HG02571 (cell line): ENCODE results near the gene TCF12.
A peak's percentile ranks its signal among the peaks of the same experiment; 100 is the strongest.

Experiments
- ATAC-seq: cut with Tn5 transposase; IDR thresholded peaks from one replicate; pipeline ENCODE4 v1.9.1; 2021; ENCODE audit warnings: mild to moderate bottlenecking, moderate library complexity; ENCODE audit not compliant: unreplicated experiment

The TCF12 gene

DNA sequence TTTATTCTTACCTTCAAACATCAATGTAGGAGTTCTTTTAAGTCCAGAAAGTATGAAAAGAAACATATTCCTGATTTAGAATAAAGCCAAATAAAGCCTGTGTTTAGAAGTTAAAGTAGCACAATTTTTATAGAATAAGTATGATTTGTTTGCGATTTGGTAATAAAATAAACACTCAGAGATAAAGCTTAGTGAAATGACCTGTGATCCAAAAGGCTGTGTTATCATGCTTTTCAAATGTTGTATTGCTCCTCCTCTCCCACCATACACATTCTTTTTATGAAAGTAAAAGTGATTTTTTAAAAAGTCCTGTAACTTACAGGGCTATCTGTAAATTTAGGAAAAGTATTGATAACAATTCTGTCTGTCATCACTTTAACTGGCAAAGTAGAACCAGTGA lies 319.2 kb downstream of the TCF12 start:
- no peak for ATAC-seq

GRCh38 chr15:57245130-57245529 lies 326.7 kb downstream of the TCF12 start:
- ATAC-seq, result no peak

DNA sequence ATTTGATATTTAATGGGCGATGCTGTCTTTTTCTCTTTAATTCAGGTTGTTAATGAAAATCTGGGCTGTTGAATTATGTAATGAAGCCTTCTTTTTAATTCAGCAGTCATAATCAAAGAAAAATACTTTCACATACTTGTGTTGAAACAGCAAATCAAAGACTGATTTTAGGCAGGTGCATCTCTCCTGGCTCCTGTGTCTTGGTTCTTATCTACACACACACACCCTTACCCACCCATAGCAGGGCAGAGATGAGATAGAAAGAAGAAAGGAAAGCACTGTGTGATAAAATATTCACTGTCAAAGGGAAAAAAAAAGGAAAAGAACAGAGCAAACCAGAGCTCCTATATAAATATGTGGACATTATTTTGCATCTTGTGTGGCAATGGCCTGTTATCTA lies 327.3 kb downstream of the TCF12 start:
- no peak for ATAC-seq

DNA sequence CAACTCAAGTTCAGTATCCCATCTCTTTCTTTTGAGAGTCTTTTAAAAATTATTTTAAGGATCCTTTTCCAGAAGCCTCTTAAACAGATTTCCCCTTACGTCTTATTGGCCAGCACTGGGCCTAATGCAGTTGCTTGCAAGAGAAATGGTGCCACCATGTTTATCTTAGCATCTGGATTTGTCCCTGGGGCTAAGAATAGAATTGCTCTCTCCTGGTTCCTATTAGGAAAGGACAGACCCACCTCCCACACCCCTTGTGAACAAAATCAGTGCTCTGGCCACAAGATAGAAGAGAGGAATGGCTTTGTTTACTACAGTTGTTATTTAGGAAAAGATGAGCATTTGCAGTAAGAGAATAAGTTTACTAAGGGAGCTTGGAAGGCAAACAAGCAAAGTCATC lies 329.6 kb downstream of the TCF12 start:
- ATAC-seq, result no peak

DNA sequence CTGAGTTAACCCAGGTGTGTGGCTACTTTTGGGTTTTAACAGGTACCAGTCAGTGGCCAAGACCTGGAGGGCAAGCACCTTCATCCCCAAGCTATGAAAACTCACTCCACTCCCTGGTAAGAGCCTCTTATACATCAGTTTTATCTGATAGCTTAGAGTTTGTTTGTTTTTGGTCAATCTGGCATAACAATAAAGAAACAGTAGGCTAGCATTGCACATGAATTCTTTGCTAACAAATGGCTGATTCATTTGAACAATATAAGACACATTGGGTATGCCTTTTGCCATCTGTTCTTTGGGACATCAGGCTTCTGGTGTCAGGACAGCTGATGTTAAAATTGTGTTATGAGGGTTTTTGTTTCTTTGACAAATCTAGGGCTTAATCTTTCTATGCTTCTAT lies 332.9 kb downstream of the TCF12 start:
- ATAC-seq, result no peak

GRCh38 chr15:57251941-57252340 lies 333.5 kb downstream of the TCF12 start:
- no peak for ATAC-seq

GRCh38 chr15:57253082-57253481 lies 334.6 kb downstream of the TCF12 start:
- ATAC-seq, result no peak

DNA sequence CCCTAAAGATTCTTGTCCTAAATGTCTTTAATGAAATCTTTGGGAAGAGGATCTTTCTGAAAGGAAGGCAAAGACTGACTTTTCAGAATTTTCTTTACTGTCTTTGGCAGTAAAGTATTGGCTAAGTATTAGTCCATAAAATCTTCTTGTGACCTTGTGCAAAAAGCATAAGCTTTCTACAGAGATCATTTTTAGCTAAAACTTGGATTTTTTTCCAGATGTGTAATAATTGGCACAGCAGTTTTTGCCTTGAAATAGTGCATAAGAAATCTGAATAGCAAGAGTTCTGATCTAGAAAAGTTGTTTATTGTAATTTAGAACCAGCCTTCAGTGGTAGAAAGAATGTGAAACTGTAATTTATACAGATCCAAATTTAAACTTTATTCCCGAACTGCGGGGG lies 335.1 kb downstream of the TCF12 start:
- ATAC-seq, result no peak

DNA sequence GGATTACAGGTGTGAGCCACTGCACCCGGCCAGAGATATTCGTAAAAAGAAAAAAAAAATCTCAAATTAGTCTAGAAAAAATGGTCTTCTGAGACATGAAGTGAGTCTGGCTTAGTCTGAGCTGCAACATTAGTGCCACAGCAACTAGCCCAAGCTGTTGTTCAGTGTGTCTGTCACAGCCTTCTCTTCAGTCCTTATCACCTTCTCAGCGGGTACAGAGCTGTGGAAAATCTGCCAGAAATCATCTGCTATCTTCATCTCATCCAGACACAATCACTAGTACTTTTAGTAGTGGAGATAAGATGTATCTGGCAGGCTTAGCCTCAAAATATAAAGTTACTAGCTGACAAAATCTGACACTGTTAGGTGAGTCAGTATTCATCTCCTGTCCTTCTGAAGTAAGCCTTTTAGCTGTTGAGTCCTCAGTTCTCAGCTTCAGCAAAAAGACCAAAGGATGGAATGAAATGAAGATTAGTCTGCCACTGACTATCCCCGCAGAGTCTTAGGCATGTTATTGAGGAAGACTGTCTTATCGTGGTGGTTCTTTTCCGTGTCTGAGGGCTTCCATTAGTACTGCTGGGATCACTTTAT lies 337.4 kb downstream of the TCF12 start:
- ATAC-seq, result no peak

- ATAC-seq, result no peak
These were observed 338.5 kb downstream of the TCF12 start for GRCh38 chr15:57256939-57257338.

GRCh38 chr15:57259568-57260040 lies 341.2 kb downstream of the TCF12 start:
- no peak for ATAC-seq

- no peak for ATAC-seq
These were observed 345.1 kb downstream of the TCF12 start for GRCh38 chr15:57263520-57263919.

DNA sequence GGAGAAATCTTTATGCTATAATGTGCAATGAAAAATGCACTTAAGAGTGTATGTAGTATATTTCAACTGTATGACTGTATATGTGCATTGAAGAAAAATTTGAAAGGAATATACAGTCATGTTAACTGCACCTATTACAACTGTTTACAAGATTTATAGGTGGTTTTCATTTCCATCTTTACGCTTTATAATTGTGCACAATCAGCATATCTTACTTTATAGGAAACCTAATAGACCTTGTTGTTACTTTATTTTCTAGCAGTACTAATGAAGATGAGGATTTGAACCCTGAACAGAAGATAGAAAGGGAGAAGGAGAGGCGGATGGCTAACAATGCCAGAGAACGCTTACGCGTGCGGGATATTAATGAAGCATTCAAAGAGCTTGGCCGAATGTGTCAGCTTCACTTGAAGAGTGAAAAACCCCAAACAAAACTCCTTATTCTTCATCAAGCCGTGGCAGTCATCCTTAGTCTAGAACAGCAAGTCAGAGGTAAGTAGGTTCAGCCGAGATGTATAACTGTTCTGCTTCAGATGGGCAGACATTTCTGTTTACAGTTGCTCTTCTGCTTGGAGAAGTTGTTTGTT lies 354.4 kb downstream of the TCF12 start:
- ATAC-seq, result no peak

DNA sequence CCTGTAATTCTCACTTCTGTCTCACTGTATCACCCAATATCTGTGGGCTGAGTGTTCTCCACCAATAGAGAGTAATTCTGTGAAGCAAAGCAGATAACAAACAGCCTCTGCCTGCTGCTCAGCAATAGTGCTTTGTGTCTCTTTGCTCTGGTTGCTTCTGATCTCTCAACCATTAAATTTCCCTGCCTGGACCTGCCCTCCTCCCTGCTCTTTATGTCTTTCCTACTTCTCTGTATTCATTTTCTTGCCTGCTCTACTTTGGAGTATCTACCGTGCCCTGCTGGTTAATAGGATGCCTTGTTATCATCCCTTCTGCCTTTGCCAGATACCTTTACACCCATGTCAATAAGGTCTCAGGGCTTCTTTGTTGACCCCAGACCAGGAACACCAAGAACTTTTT lies 355.0 kb downstream of the TCF12 start:
- ATAC-seq, result no peak

GRCh38 chr15:57278439-57278838 lies 360.0 kb downstream of the TCF12 start:
- no peak for ATAC-seq

DNA sequence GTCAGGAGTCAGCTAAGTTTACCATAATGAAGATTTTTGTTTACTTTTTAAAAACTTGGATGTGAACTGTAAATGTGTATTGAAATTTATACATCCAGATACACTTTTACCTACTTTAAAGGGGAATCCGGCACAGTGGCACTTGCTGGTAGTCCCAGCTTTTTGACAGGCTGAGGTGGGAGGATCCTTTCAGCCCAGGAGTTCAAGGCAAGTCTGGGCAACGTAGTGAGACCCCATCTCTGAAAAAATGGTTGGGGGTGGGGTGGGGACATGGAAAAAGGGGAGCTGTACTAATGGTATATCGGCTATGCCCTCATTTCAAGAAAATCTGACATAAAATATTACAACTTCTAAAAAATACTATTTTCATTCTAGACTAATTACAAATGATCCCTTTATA lies 362.0 kb downstream of the TCF12 start:
- no peak for ATAC-seq

- peak; percentile 43 for ATAC-seq
These were observed 362.9 kb downstream of the TCF12 start for GRCh38 chr15:57281321-57281720.

GRCh38 chr15:57282686-57283085 lies 364.2 kb downstream of the TCF12 start:
- ATAC-seq, result no peak

DNA sequence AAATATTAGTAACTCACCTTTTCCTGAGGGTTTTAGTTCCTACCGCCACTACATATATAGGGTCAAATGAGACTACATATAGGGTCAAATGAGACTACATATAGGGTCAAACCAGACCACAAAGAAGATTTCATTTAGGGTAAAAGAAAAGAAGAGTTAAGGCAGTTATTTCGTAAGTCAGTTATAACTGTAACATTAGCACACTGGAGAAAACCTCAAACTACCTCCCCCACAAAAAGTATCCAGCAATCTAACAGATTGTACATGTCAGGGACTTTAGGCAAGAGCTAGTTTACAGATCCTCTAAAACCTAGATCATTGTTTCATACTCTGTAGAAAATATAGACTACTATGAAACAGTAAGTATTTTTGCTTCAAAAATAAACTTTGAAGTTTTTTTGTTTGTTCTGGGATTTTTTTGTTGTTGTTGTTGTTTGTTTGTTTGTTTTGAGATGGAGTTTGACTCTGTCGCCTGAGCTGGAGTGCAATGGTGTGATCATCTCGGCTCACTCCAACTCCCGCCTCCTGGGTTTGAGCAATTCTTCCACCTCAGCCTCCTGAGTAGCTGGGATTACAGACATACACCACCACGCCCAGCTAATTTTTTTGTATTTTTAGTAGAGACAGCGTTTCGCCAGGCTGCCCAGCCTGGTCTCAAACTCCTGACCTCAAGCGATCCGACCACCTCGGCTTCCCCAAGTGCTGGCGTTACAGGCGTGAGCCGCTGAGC lies 365.5 kb downstream of the TCF12 start:
- ATAC-seq, result no peak

DNA sequence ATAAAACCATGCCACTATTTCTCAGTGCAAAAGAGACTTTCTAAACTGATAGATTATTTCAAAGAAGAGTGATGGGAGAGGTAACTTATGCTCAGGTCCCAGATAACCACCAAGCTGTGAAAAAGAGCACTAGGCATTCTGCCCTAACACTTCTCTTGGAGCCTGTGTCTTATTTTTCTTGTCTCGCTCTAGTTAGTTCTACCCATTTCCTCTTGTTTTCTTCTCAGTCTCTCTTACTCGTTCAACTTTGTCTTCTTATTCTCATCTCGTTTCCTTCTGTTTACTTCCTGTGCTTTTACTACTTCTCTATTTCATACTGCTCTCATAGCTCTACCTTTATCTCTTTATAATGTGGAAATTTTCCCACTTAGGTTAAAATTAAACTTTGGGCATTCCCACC lies 366.1 kb downstream of the TCF12 start:
- no peak for ATAC-seq

- no peak for ATAC-seq
These were observed 366.9 kb downstream of the TCF12 start for GRCh38 chr15:57285386-57285785.

GRCh38 chr15:57286446-57287122 lies 368.1 kb downstream of the TCF12 start:
- ATAC-seq, result no peak
